ENCODE data around the gene ECI1. TPM values are rescaled to one million over a fixed set of nuclear protein-coding genes. Genes with fewer than 3 reads are reported as not detected.
"Not testable (repeated sequence)": the region's sequence is repeated elsewhere in the genome, so short reads cannot be mapped to it uniquely, and the experiment has no call there.

Gene ECI1
- polyA plus RNA-seq, 1 experiment = 63.9 TPM

DNA sequence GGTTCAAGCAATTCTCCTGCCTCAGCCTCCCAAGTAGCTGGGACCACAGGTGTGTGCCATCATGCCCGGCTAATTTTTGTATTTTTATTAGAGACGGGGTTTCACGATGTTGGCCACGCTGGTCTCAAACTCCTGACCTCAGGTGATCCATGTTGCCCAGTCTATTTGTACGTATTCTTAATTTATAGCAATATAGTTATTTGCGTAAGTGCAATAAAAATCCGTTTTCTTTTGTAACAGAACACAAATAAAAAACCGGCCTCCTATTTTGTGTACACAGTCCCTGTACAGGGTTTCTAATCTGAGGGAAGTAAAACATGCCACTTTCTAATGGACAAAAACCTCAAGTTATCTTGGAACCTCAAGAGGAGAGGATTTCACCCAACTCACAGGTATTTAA, 8.9 kb upstream of the ECI1 start:
- ChIA-PET POLR2A (no interaction called here), CTCF (no interaction called here)
- peaks cover 26% of the 10 kb centered on the region for H3K36me3 ChIP-seq (ENCODE audit: control insufficient read depth, insufficient read depth, low read length)

DNA sequence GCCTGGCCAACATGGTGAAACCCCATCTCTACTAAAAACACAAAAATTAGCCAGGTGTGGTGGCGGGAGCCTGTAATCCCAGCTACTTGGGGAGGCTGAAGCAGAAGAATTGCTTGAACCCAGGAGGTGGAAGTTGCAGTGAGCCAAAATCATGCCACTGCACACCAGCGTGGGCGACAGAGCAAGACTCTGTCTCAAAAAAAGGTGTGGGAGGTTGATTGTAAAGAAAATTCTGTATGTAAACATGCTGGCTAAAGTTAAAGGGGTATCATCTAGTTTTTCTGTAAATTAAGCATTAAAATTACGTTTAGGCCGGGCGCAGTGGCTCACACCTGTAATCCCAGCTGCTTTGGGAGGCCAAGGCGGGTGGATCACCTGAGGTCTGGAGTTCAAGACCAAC, 7.1 kb upstream of the ECI1 start:
- H3K4me3 ChIP-seq (ENCODE audit: low read depth, low read length); DNase-seq (ENCODE audit: low read depth); POLR2A ChIA-PET; H3K27me3 ChIP-seq (ENCODE audit: control insufficient read depth, insufficient read depth, low read length): not testable (repeated sequence)
- CTCF ChIA-PET = interaction anchor here (1.1 kb wide), 1 partner anchor 31 kb away, joined by 3 read pairs; no protein-coding TSS in a partner anchor
- H3K36me3 ChIP-seq (ENCODE audit: control insufficient read depth, insufficient read depth, low read length) = peaks cover 29% of the 10 kb centered on the region

More for the DNA sequence above, 8.9 kb upstream of the ECI1 start:
- no peak for DNase-seq (ENCODE audit: low read depth)
- no peaks in the 10 kb centered on the region for H3K27me3 ChIP-seq (ENCODE audit: control insufficient read depth, insufficient read depth, low read length)
- H3K4me3 ChIP-seq (ENCODE audit: low read depth, low read length) = no peak overlapping the region
- TF ChIP-seq, protein P1, sequence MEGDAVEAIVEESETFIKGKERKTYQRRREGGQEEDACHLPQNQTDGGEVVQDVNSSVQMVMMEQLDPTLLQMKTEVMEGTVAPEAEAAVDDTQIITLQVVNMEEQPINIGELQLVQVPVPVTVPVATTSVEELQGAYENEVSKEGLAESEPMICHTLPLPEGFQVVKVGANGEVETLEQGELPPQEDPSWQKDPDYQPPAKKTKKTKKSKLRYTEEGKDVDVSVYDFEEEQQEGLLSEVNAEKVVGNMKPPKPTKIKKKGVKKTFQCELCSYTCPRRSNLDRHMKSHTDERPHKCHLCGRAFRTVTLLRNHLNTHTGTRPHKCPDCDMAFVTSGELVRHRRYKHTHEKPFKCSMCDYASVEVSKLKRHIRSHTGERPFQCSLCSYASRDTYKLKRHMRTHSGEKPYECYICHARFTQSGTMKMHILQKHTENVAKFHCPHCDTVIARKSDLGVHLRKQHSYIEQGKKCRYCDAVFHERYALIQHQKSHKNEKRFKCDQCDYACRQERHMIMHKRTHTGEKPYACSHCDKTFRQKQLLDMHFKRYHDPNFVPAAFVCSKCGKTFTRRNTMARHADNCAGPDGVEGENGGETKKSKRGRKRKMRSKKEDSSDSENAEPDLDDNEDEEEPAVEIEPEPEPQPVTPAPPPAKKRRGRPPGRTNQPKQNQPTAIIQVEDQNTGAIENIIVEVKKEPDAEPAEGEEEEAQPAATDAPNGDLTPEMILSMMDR (IDR thresholded peaks at IDR 0.05; ENCODE audit: insufficient read depth, low read depth, low read length) = no peak

DNA sequence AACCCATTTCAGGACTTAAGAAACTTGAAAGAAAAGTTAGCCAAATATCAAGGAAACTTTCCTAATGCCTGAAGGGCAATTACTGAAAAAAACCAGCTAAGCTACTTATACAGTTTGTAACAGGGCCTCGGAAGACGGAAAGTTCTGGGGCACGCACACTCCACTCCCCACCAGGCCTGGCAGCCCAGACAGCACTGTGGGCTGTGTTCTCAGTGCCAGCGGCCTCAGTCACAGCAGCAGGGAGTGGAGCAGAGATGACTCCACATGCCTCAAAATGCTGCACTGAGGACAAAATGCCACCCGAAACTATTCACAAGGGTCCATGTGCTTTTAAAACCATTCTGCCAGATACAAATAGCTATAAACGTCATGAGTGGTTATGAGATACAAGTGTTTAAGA, 6.3 kb upstream of the ECI1 start:
- no peaks in the 10 kb centered on the region for H3K27me3 ChIP-seq (ENCODE audit: control insufficient read depth, insufficient read depth, low read length)
- POLR2A ChIA-PET = no interaction called here
- DNase-seq (ENCODE audit: low read depth) = no peak
- CTCF ChIA-PET = no interaction called here
- no peak overlapping the region for H3K4me3 ChIP-seq (ENCODE audit: low read depth, low read length)
- TF ChIP-seq, protein P1 (IDR thresholded peaks at IDR 0.05; ENCODE audit: insufficient read depth, low read depth, low read length) = no peak
- peaks cover 27% of the 10 kb centered on the region for H3K36me3 ChIP-seq (ENCODE audit: control insufficient read depth, insufficient read depth, low read length)

DNA sequence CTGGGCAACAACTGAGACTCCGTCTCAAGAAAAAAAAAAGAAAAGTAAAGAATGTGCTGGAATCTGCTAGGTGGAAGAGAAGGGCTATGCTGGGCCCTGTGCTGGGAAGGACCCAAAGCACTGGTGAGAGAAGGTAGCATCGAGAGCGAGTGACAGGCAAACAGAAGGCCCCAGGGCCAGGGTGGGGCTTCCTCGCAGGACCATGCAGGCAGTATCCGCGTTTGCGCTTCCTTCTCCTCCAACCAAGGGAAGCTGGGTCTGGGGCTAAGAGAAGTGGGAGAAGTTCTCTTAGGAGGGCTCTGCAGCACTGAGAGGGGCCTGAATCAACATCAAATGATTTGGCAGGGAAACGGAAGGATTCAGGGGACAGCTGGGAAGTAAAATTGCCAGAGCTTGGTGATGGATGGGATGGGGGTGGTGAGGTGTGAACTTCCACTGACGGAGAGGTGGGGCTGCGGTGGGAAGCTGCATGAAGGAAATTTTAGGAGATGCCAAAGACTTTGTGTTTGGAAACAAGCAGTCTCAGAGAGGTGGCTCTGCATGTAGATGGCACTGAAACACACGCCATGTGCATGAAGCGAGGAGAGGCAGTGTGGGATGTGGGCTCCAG, 5.2 kb upstream of the ECI1 start:
- peaks cover 30% of the 10 kb centered on the region for H3K36me3 ChIP-seq (ENCODE audit: control insufficient read depth, insufficient read depth, low read length)
- TF ChIP-seq, protein P1 (IDR thresholded peaks at IDR 0.05; ENCODE audit: insufficient read depth, low read depth, low read length) = no peak
- no peak for DNase-seq (ENCODE audit: low read depth)
- no peak overlapping the region for H3K4me3 ChIP-seq (ENCODE audit: low read depth, low read length)
- ChIA-PET CTCF (interaction anchor here (0.8 kb wide), 1 partner anchor 104 kb away, joined by 3 read pairs; no protein-coding TSS in a partner anchor), POLR2A (no interaction called here)
- no peaks in the 10 kb centered on the region for H3K27me3 ChIP-seq (ENCODE audit: control insufficient read depth, insufficient read depth, low read length)

DNA sequence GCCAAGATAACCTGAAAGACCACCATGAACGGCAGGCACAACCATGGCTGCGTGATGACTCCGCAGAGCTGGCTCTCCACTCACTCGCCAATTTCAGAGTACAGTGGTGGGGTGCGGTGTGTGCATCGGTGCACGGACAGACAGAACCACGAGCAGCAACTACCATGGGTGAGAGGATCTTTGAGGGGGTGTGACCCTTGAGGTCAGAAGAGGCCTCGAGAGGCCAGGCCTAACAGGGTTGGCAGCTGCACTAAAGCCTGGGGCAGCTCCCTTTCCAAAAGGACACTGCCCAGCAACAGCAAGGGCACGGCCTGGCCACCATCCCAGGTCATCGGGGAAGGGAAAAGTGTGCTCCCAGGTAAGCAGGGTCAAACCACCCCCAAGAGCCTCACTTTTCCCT, 1.9 kb upstream of the ECI1 start:
- TF ChIP-seq, protein P1 (IDR thresholded peaks at IDR 0.05; ENCODE audit: insufficient read depth, low read depth, low read length) = no peak
- CTCF ChIA-PET = interaction anchor here (0.7 kb wide), 1 partner anchor 239 kb away, joined by 3 read pairs; no protein-coding TSS in a partner anchor
- Histone ChIP-seq H3K27me3 (ENCODE audit: control insufficient read depth, insufficient read depth, low read length) (no peaks in the 10 kb centered on the region), H3K36me3 (ENCODE audit: control insufficient read depth, insufficient read depth, low read length) (peaks cover 25% of the 10 kb centered on the region), H3K4me3 (ENCODE audit: low read depth, low read length) (no peak overlapping the region)
- DNase-seq (ENCODE audit: low read depth) = no peak
- POLR2A ChIA-PET = no interaction called here

DNA sequence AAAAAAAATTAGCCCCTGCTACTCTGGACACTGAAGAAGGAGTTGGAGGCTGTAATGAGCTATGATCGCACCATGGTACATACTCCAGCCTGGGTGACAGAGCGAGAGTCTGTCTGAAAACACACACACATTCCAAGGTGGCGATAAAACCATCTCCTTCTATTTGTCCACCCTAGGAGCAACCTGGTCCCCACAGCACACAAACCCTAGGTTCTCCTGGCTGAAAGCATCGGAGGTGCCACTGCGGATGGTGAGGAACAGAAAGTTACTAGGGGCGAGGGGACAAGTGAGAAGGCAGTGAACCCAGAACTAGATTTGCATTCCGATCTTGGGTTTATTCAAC, 1.4 kb upstream of the ECI1 start:
- Histone ChIP-seq H3K4me3 (ENCODE audit: low read depth, low read length) (no peak overlapping the region), H3K27me3 (ENCODE audit: control insufficient read depth, insufficient read depth, low read length) (no peaks in the 10 kb centered on the region), H3K36me3 (ENCODE audit: control insufficient read depth, insufficient read depth, low read length) (peaks cover 25% of the 10 kb centered on the region)
- CTCF ChIA-PET = interaction anchor here (0.7 to 1.6 kb wide), 6 partner anchors 12 to 240 kb away, joined by 3 to 4 read pairs (median 3); partner anchors contain the start of gene RNPS1
- TF ChIP-seq, protein P1 (IDR thresholded peaks at IDR 0.05; ENCODE audit: insufficient read depth, low read depth, low read length) = no peak
- POLR2A ChIA-PET = no interaction called here
- no peak for DNase-seq (ENCODE audit: low read depth)

All from BJ (cell line).